ENCODE measurements around the gene ENDOG.

- TF ChIP-seq, protein P1, sequence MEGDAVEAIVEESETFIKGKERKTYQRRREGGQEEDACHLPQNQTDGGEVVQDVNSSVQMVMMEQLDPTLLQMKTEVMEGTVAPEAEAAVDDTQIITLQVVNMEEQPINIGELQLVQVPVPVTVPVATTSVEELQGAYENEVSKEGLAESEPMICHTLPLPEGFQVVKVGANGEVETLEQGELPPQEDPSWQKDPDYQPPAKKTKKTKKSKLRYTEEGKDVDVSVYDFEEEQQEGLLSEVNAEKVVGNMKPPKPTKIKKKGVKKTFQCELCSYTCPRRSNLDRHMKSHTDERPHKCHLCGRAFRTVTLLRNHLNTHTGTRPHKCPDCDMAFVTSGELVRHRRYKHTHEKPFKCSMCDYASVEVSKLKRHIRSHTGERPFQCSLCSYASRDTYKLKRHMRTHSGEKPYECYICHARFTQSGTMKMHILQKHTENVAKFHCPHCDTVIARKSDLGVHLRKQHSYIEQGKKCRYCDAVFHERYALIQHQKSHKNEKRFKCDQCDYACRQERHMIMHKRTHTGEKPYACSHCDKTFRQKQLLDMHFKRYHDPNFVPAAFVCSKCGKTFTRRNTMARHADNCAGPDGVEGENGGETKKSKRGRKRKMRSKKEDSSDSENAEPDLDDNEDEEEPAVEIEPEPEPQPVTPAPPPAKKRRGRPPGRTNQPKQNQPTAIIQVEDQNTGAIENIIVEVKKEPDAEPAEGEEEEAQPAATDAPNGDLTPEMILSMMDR (IDR thresholded peaks at IDR 0.05), result no peak
- no peak for TF ChIP-seq POLR2A (IDR thresholded peaks at IDR 0.05)
Observed at GRCh38 chr9:128805661-128806060, 12.6 kb upstream of the ENDOG start.

All from uterus (tissue), 2 donors.